ENCODE results near the gene TMEM212. TPM values are rescaled to one million over a fixed set of nuclear protein-coding genes. Genes with fewer than 3 reads are reported as not detected.
A peak's percentile ranks its signal among the peaks of the same experiment; 100 is the strongest.

The TMEM212 gene
- total RNA-seq, 4 donors from 2014 or later = not detected

GRCh38 chr3:171801738-171802589 lies 41.2 kb upstream of the TMEM212 start:
- no peaks in the 10 kb centered on the region for H3K9me3 ChIP-seq
- 40 to 52% methylated on average over 4 of the region's 4 CpGs for WGBS, 2 donors (ENCODE audit: low coverage in 1 of 2)
- H3K27me3 ChIP-seq = no peaks in the 10 kb centered on the region
- H3K4me3 ChIP-seq = no peak overlapping the region
- no peaks in the 10 kb centered on the region for H3K36me3 ChIP-seq
- peaks cover 9 to 72% (median 33%) of the 10 kb centered on the region in 3 donors for H3K4me1 ChIP-seq
- TF ChIP-seq EP300 (IDR thresholded peaks at IDR 0.05) (no peak), POLR2AphosphoS5 (IDR thresholded peaks at IDR 0.05) (peak; percentile 44), POLR2A (IDR thresholded peaks at IDR 0.05) (no peak)
- peak; percentile 53 for ATAC-seq
- peak overlapping the region in 3 of 4 donors; percentile 14 to 80 (median 73) for H3K27ac ChIP-seq

DNA sequence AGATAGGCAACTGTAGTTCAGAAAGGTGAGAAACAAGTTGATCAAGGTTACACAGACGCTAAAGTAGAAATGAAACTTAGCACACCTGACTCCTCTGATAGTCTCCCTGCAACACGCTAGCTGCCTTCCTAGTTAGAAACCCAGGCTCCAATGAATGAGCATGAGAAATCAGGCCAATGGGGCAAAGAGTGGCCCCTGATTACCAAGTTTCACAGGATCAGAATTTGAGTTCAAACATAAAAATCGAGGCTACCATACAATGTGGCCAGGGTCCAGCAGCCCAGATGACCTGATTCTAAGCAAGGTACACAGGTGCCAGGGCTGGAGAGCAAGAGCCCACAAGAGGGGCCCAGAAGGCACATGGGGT lies 40.6 kb upstream of the TMEM212 start:
- H3K27ac ChIP-seq = peak overlapping the region in 3 of 4 donors; percentile 14 to 80 (median 41)
- H3K27me3 ChIP-seq = no peaks in the 10 kb centered on the region
- TF ChIP-seq, protein P1, sequence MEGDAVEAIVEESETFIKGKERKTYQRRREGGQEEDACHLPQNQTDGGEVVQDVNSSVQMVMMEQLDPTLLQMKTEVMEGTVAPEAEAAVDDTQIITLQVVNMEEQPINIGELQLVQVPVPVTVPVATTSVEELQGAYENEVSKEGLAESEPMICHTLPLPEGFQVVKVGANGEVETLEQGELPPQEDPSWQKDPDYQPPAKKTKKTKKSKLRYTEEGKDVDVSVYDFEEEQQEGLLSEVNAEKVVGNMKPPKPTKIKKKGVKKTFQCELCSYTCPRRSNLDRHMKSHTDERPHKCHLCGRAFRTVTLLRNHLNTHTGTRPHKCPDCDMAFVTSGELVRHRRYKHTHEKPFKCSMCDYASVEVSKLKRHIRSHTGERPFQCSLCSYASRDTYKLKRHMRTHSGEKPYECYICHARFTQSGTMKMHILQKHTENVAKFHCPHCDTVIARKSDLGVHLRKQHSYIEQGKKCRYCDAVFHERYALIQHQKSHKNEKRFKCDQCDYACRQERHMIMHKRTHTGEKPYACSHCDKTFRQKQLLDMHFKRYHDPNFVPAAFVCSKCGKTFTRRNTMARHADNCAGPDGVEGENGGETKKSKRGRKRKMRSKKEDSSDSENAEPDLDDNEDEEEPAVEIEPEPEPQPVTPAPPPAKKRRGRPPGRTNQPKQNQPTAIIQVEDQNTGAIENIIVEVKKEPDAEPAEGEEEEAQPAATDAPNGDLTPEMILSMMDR (IDR thresholded peaks at IDR 0.05) = no peak
- ATAC-seq = no peak
- H3K4me3 ChIP-seq = no peak overlapping the region
- peaks cover 9 to 67% (median 33%) of the 10 kb centered on the region in 3 donors for H3K4me1 ChIP-seq
- no peaks in the 10 kb centered on the region for H3K9me3 ChIP-seq
- WGBS, 2 donors (ENCODE audit: low coverage in 1 of 2) = 70 to 95% methylated on average over 2 of the region's 3 CpGs
- no peaks in the 10 kb centered on the region for H3K36me3 ChIP-seq

GRCh38 chr3:171803044-171803443 lies 40.1 kb upstream of the TMEM212 start:
- Histone ChIP-seq H3K36me3 (no peaks in the 10 kb centered on the region), H3K4me1 (peaks cover 9 to 63% (median 33%) of the 10 kb centered on the region in 3 donors), H3K27ac (peak overlapping the region in 2 of 4 donors; percentile 41 to 80), H3K9me3 (no peaks in the 10 kb centered on the region), H3K4me3 (no peak overlapping the region), H3K27me3 (no peaks in the 10 kb centered on the region)
- TF ChIP-seq, protein P1 (IDR thresholded peaks at IDR 0.05) = no peak
- TF ChIP-seq POLR2A (IDR thresholded peaks at IDR 0.05) (no peak), POLR2AphosphoS5 (IDR thresholded peaks at IDR 0.05) (no peak), EP300 (IDR thresholded peaks at IDR 0.05) (no peak)
- WGBS, 2 donors (ENCODE audit: low coverage in 1 of 2) = 84 to 88% methylated on average over 4 of the region's 4 CpGs
- ATAC-seq = no peak

- H3K4me3 ChIP-seq = no peak overlapping the region
- H3K27ac ChIP-seq = peak overlapping the region; percentile 79 to 84 (median 80)
- 16 to 30% methylated on average over 6 of the region's 6 CpGs for WGBS, 2 donors (ENCODE audit: low coverage in 1 of 2)
- ATAC-seq = peak; percentile 15
- peaks cover 9 to 74% (median 33%) of the 10 kb centered on the region in 3 donors for H3K4me1 ChIP-seq
- TF ChIP-seq EP300 (IDR thresholded peaks at IDR 0.05) (no peak), POLR2AphosphoS5 (IDR thresholded peaks at IDR 0.05) (peak; percentile 42)
- no peaks in the 10 kb centered on the region for H3K36me3 ChIP-seq
- no peaks in the 10 kb centered on the region for H3K9me3 ChIP-seq
- no peaks in the 10 kb centered on the region for H3K27me3 ChIP-seq
These were observed 38.3 kb upstream of the TMEM212 start for GRCh38 chr3:171804618-171805389.

- no peaks in the 10 kb centered on the region for H3K27me3 ChIP-seq
- no peak for ATAC-seq
- H3K4me1 ChIP-seq = peaks cover 9 to 74% (median 31%) of the 10 kb centered on the region in 3 donors
- no peaks in the 10 kb centered on the region for H3K36me3 ChIP-seq
- peak overlapping the region; percentile 79 to 84 (median 80) for H3K27ac ChIP-seq
- no peak overlapping the region for H3K4me3 ChIP-seq
- no peaks in the 10 kb centered on the region for H3K9me3 ChIP-seq
- TF ChIP-seq POLR2AphosphoS5 (IDR thresholded peaks at IDR 0.05) = no peak
- TF ChIP-seq, protein P1 (IDR thresholded peaks at IDR 0.05) = no peak
- no peak for TF ChIP-seq EP300 (IDR thresholded peaks at IDR 0.05)
- TF ChIP-seq POLR2A (IDR thresholded peaks at IDR 0.05) = no peak
- WGBS, 2 donors (ENCODE audit: low coverage in 1 of 2) = 44 to 50% methylated on average over 2 of the region's 3 CpGs
These were observed 37.5 kb upstream of the TMEM212 start for GRCh38 chr3:171805687-171806086.
